SJSA1 (cell line): Measurements from ENCODE around the gene UGDH. TPM values are rescaled to one million over a fixed set of nuclear protein-coding genes. Genes with fewer than 3 reads are reported as not detected.
A peak's percentile ranks its signal among the peaks of the same experiment; 100 is the strongest.
"Not testable (repeated sequence)": the region's sequence is repeated elsewhere in the genome, so short reads cannot be mapped to it uniquely, and the experiment has no call there.

Experiments used
- DNase-seq, 2 experiments: peaks; one replicate each; pipeline ENCODE4 v3.0.0-alpha.2; 2015 to 2020; ENCODE audit warnings: low spot score in 2 of 2, low read depth in 1 of 2
- H3K27ac ChIP-seq: fragments of 250-450 bp; sonication (Bioruptor Pico); 2 replicates; pipeline ENCODE4 v1.5.1; 2020; ENCODE audit warnings: mild to moderate bottlenecking, moderate library complexity
- H3K27me3 ChIP-seq: fragments of 250-450 bp; sonication (Bioruptor Pico); replicated peaks from 2 replicates; pipeline ENCODE4 v1.5.1; 2020; ENCODE audit warnings: mild to moderate bottlenecking, moderate library complexity
- H3K36me3 ChIP-seq: fragments of 250-450 bp; sonication (Bioruptor Pico); 2 replicates; pipeline ENCODE4 v1.5.1; 2020; ENCODE audit warnings: mild to moderate bottlenecking
- H3K4me1 ChIP-seq: fragments of 250-450 bp; sonication (Bioruptor Pico); replicated peaks from 2 replicates; pipeline ENCODE4 v1.6.1; 2021; ENCODE audit warnings: mild to moderate bottlenecking
- H3K4me3 ChIP-seq: fragments of 250-450 bp; sonication (Bioruptor Pico); 2 replicates; pipeline ENCODE4 v1.5.1; 2020; ENCODE audit warnings: mild to moderate bottlenecking
- H3K9me3 ChIP-seq: fragments of 250-450 bp; sonication (Bioruptor Pico); replicated peaks from 2 replicates; pipeline ENCODE4 v1.5.1; 2020; ENCODE audit warnings: mild to moderate bottlenecking
- total RNA-seq: library from RNA; depleted of rRNA; stranded (reverse); fragments of >200 nt; shearing (Covaris generic); gene quantifications from 2 replicates; pipeline ENCODE4 v1.2.3, GENCODE V29; 2014

The UGDH gene
- total RNA-seq, 1 experiment from 2014 or later, result 27.4 TPM

DNA sequence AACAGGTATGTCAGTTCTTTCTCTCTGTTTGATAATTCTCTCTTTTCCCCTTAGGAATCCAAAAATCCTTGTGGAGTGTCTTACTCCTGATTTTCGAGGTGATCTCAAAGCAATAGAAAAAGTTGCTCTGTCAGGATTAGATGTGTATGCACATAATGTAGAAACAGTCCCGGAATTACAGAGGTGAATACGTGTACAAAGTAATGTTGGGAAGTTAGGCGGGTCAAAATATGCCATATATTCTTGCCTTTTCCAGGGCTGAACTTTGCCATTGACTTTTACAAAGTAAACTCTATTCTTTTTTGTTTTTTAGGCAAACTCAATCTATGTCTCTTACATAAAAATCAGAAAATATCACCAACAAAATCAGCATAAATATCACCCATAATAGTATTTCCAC is 59.8 kb downstream of the UGDH start:
- Histone ChIP-seq H3K4me1 (0 out of 2 replicates have a peak, but pooled peaks cover 6% of the 10 kb centered on the region), H3K36me3 (peaks cover 9% of the 10 kb centered on the region; the same call in 1 of the 2 replicates), H3K4me3 (no peak overlapping the region), H3K27me3 (no peaks in the 10 kb centered on the region), H3K9me3 (no peaks in the 10 kb centered on the region), H3K27ac (no peak overlapping the region)
- no peak for DNase-seq

DNA sequence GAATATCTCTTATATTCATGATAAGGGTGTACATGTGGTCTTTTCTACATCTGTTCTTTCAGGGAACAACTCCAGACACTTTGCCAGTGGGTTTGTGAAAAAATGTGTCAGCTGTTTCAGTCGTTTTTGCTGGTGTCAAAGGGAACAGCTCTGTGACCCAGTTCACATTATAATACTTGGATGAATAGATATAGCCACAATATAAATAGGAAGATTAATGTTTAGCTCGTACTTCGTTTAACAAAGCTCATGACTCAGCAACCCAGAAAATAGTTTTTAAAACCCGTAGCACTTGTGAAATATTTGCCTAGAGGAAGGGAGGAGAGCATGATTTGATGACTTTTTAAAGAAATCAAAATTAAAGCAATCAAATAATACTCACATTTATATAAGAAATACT is 60.5 kb downstream of the UGDH start:
- Histone ChIP-seq H3K27me3 (no peaks in the 10 kb centered on the region), H3K27ac (no peak overlapping the region), H3K4me3 (no peak overlapping the region), H3K4me1 (0 out of 2 replicates have a peak, but pooled peaks cover 6% of the 10 kb centered on the region), H3K36me3 (peaks cover 9% of the 10 kb centered on the region; the same call in 1 of the 2 replicates), H3K9me3 (no peaks in the 10 kb centered on the region)
- DNase-seq, result no peak

DNA sequence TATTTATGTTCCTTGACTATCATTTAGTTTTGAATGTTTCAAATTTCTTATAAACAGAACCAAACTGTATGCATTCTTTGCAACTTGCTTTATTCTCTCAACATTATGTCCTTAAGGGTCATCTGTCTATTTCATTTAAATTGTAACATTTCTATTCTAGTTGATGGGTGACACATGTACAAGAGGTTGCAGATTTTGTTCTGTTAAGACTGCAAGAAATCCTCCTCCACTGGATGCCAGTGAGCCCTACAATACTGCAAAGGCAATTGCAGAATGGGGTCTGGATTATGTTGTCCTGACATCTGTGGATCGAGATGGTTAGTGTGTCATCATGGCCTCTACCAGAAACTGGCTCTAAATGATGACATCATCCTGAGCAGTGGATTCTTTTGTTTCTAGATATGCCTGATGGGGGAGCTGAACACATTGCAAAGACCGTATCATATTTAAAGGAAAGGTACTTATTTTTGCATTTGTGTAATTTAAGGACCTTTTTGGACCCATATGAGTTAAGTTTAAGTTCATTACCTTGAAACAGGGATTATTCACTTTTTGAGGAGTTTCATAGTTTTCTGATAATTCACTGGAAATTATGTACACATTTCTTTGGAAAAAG is 62.2 kb downstream of the UGDH start:
- H3K27ac ChIP-seq, result no peak overlapping the region
- H3K36me3 ChIP-seq, result peaks cover 12% of the 10 kb centered on the region
- no peaks in the 10 kb centered on the region for H3K9me3 ChIP-seq
- no peak overlapping the region for H3K4me3 ChIP-seq
- 0 out of 2 replicates have a peak, but pooled peaks cover 6% of the 10 kb centered on the region for H3K4me1 ChIP-seq
- no peaks in the 10 kb centered on the region for H3K27me3 ChIP-seq
- peak in 1 of 2 experiments; percentile 25 for DNase-seq

DNA sequence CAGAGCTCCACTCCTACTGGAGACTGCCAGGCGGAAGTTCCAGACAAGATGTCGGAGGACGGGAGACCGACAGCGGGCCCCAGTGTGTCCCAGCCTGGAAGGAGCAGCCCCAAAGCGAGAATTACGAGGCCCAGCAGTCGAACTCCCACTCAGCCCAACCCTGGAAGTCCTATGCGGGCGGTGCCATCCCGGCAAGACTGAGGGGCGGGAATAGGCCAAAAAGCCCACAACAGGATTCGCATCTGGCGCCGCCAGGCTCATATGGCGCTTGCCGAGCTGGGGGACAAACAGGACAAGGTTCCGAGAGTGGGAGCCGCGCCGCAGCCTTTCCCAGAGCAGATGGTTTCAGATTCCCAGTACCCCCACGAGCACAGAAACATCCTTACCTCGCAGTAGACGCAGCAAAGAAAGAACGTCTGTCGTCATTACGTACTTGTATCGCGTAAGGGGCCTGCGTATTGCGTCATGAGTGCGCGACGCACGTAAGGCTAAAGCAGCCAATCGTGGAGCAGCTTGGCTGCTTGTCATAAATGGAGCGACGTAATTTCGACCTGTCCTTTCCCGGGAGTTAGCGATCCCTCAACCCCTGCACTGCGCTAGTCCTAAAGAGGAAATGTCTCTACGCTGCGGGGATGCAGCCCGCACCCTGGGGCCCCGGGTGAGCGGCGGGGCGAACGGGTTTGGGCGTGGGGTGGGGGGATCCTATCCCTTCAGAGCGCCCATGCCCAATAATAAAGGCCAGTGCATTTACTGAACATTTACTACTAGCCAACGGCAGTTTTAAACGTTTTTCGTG is 68.5 kb downstream of the UGDH start, which contains the start of the genes LIAS and RPL9:
LIAS (plus strand) TSS at position 552 of the 796 bp plus-strand sequence; CDS start at position 614, 62 bp downstream.
RPL9 (minus strand) TSS at position 418 of the 796 bp plus-strand sequence. CDS start 483 bp downstream, outside the sequence.
- Histone ChIP-seq H3K4me3 (peak within 1 kb of the TSS; percentile 82), H3K4me1 (peaks cover 7% of the 10 kb centered on the region), H3K9me3 (no peaks in the 10 kb centered on the region), H3K27ac (peak within 1 kb of the TSS; percentile 94), H3K36me3 (peaks cover 51% of the 10 kb centered on the region), H3K27me3 (no peaks in the 10 kb centered on the region)
- peak; percentile 89 to 90 for DNase-seq

DNA sequence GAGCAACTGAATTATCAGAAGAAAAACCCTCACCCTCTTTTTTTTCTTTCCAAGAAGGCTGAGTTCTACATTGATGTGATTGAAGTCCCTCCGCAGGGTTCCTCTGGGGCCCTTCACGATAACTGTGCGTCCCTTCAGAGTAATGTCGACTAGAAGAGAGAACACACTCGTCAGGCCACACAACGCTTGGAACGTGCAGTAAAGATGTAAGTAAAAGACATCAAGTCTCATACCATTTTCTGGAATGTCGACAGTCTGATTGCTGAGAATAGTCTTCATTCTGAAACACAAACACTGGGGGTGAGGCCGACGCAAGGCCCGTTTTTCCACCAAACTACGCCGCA is 69.1 kb downstream of the UGDH start:
- H3K36me3 ChIP-seq, result peaks cover 57% of the 10 kb centered on the region
- H3K9me3 ChIP-seq, result not testable (repeated sequence)

DNA sequence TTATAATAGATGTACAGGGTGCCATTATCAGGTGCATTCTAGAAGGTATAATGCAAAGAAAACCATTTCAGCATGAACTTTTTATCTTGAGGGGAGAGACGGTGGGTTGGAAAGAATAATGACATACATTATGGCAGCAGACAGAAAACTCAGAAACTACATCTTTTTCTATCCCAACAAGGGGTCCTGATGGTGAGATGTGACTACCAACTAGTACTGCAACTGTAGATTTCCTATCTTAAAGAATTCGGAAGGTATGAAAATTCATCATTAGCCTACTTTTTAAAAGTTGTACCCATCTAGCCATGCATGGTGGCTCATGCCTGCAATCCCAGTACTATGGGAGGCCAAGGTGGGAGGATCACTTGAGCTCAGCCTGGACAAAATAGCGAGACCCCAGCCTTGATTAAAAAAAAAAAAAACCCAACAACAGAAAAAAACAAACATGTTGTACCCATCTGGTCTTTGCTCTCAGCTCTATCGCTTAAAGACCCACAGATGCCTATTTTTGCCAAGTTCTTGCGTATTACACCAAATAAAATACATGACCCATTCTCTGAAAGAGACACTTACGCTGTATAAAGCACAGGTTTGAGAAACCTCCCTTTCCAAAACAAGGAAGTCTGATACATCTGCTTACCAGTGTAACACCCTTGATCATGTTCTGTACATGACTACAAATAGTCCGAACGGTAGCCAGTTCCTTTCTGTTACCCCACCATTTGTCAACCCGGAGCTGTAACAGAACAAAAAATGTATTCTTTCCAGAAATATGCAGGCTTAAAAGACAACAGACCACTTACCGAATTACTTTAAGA is 70.1 kb downstream of the UGDH start:
- no peak for DNase-seq
- Histone ChIP-seq H3K36me3 (peaks cover 67% of the 10 kb centered on the region), H3K4me1 (peaks cover 7% of the 10 kb centered on the region), H3K27ac (no peak overlapping the region), H3K27me3 (no peaks in the 10 kb centered on the region), H3K9me3 (no peaks in the 10 kb centered on the region), H3K4me3 (peak overlapping the region; percentile 82)

More for the DNA sequence above, 69.1 kb downstream of the UGDH start:
- not testable (repeated sequence) for H3K4me1 ChIP-seq, DNase-seq, H3K27me3 ChIP-seq
- peak overlapping the region; percentile 82 for H3K4me3 ChIP-seq
- peak overlapping the region; percentile 94 for H3K27ac ChIP-seq

DNA sequence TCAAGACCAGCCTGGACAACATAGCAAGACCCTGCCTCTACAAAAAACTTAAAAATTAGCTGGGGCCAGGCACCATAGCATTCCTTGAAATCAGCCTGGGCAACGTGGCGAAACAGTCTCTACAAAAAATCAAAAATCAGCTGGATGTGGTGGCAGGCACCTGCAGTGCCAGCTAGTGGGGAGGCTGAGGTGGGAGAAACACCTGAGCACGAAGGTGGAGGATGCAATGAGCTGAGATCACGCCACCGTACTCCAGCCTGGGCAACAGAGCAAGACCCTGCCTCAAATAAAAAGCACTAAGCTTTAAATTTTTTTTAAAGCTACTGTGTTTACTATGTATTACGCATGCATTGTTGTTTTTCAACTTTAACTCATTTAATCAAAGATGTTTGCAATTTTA is 71.8 kb downstream of the UGDH start:
- DNase-seq, result no peak
- no peaks in the 10 kb centered on the region for H3K27me3 ChIP-seq
- no peak overlapping the region for H3K4me3 ChIP-seq

DNA sequence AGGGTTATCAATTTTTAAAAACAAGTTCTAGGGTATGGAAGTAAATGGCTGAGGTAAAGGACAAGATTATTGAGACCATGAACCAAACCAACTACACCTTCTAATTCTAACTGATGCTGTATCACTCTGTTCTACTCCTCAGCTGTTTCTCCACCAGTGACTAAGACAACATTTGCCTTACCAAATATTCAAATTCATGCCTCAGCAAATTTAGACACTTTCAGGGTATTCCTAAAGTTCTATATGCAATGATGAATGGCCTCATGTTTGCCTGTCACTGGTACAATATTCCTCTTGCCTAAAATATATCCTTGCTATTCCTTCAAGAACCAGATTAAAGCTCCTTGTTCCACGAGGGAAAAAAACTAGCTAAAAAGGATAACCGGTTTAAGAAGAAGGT is 73.5 kb downstream of the UGDH start:
- Histone ChIP-seq H3K9me3 (no peaks in the 10 kb centered on the region), H3K4me1 (peaks cover 7% of the 10 kb centered on the region), H3K27me3 (no peaks in the 10 kb centered on the region), H3K36me3 (peaks cover 74% of the 10 kb centered on the region), H3K4me3 (no peak overlapping the region), H3K27ac (no peak overlapping the region)
- no peak for DNase-seq

More for the DNA sequence above, 71.8 kb downstream of the UGDH start:
- Histone ChIP-seq H3K4me1 (peaks cover 7% of the 10 kb centered on the region), H3K36me3 (peaks cover 74% of the 10 kb centered on the region), H3K9me3 (no peaks in the 10 kb centered on the region), H3K27ac (no peak overlapping the region)

DNA sequence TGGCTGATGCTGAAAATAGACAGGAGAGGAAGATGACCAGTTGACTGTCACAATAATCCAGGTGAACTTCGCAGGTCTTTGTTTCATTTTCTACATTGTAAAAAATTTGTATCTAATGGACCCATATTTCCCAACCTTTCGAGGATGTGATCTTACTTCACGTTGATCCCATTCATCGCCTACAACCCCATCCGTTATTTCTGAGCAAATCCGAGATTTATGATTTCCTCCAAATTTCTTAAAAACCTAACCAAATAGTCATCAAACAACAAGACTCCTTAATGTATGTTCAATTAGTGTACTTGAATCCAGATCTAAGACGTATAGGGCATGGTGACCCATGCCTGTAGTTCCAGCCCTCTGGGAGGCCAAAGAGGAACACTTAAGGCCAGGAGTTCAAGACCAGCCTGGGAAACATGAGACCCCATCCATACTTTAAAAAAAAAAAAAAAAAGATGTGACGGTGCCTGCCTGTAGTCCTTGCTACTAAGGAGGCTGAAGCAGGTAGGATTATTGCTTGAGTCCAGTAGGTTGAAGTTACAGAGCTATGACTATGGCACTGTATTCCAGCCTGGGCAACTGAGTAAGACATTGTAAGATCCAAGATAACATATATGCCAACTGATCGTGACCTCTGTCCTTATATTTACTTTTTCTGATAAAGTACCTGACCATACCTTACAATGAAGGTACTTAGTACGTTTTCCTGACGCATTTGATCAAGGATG is 74.2 kb downstream of the UGDH start:
- Histone ChIP-seq H3K36me3 (peaks cover 68% of the 10 kb centered on the region), H3K9me3 (no peaks in the 10 kb centered on the region), H3K27me3 (no peaks in the 10 kb centered on the region), H3K4me3 (no peak overlapping the region), H3K27ac (no peak overlapping the region), H3K4me1 (peaks cover 7% of the 10 kb centered on the region)
- no peak for DNase-seq

DNA sequence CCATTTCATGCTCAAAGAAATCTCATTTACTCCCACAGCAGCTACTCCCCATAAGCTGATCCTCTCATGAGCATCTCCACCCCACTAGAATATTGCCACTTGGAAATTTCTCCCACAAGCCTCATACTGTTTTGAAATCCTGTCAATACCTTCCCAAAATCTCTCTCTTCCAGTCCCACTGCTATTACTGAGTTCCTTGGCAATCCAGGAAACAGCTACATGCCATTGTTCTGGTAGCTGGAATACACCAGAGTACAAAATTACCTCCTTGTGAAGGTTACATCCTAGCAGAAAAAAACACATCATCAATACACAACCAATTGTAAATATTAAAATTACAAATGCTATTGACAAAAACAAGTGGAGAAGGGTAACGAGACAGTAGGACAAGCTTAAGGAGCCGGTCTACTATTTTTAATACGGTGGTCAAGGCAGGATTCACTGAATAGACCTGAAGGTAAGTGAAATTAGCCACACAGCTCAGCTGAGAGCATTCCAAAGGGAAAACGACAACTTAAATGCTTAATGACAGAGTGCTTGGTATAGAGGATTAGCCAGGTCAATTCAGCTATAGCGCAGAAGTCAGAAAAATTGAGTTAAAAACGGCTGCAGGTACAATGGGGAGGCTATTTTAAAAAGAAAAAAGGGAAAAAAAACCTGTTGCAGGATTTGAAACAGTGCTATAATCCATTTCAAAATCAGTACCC is 74.9 kb downstream of the UGDH start:
- Histone ChIP-seq H3K27ac (no peak overlapping the region), H3K27me3 (no peaks in the 10 kb centered on the region), H3K4me3 (no peak overlapping the region), H3K4me1 (peaks cover under 1% of the 10 kb centered on the region), H3K36me3 (peaks cover 60% of the 10 kb centered on the region), H3K9me3 (no peaks in the 10 kb centered on the region)
- DNase-seq, result no peak

DNA sequence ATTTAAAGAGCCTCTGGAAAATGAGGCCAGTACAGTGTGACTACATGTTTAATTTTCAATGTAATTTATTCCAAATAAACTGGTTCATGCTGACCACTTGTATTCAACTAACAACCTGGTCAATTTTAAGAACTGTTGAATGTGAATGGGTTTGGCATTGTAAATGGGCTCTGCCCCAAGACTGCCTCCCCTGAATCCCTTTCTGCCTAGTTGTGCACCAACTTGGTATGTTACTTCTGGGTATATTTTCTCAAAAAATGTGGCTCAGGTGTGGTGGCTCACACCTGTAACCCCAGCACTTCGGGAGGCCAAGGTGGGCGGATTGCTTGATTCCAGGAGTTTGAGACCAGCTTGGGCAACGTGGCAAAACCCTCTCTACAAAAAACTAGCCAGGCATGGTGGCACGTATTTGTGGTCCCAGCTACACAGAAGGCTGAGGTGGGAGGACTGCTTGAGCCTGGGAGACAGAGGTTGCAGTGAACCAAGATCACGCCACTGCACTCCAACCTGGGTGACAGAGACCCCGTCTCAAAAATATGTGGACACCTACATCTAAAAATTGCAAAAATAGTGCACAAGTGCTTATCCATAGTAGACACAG is 75.7 kb downstream of the UGDH start:
- no peak for DNase-seq
- no peak overlapping the region for H3K4me3 ChIP-seq
- peaks cover 53% of the 10 kb centered on the region for H3K36me3 ChIP-seq
- H3K4me1 ChIP-seq, result no peaks in the 10 kb centered on the region; the same call in 1 of the 2 replicates
- no peak overlapping the region for H3K27ac ChIP-seq
- H3K9me3 ChIP-seq, result no peaks in the 10 kb centered on the region
- H3K27me3 ChIP-seq, result no peaks in the 10 kb centered on the region

DNA sequence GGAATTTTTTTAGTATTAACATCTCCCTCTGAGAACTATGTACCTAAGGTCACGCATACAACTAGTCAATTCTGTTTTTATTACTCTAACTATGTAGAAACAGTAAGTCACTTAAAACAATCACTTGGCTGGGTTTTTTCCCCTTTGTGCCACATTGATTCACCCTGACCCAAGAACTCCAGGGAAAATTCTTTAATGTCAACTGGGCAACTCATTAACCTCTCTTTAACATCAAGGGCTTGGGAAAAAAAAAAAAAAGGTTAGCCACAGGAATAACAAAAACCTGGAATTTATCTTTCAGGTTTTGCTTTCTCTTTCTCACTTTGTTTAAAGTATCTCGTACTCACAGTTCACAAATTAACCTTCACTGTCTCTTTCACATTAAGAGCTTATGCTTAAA is 76.6 kb downstream of the UGDH start:
- H3K9me3 ChIP-seq, result no peaks in the 10 kb centered on the region
- peaks cover 44% of the 10 kb centered on the region for H3K36me3 ChIP-seq
- no peak overlapping the region for H3K27ac ChIP-seq
- H3K4me3 ChIP-seq, result no peak overlapping the region
- DNase-seq, result no peak
- no peaks in the 10 kb centered on the region for H3K27me3 ChIP-seq
- no peaks in the 10 kb centered on the region for H3K4me1 ChIP-seq
